ENCODE measurements around the gene TRIM37. TPM values are rescaled to one million over a fixed set of nuclear protein-coding genes. Genes with fewer than 3 reads are reported as not detected.
A peak's percentile ranks its signal among the peaks of the same experiment; 100 is the strongest.
"Not testable (repeated sequence)": the region's sequence is repeated elsewhere in the genome, so short reads cannot be mapped to it uniquely, and the experiment has no call there.

Gene TRIM37
- total and polyA plus RNA-seq, 4 donors = 5.4 to 12.9 (median 8.1) TPM

GRCh38 chr17:59093702-59094231 is 12.9 kb downstream of the TRIM37 start:
- Histone ChIP-seq H3K27me3 (ENCODE audit: control insufficient read depth in 4 of 4, insufficient read depth in 4 of 4, low read length in 3 of 4) (no peaks in the 10 kb centered on the region), H3K9me3 (ENCODE audit: control insufficient read depth in 4 of 4, low read length in 3 of 4) (no peaks in the 10 kb centered on the region), H3K9ac (ENCODE audit: low read depth in 1 of 2, low read length in 2 of 2) (no peak overlapping the region), H3K36me3 (ENCODE audit: control insufficient read depth in 4 of 4, insufficient read depth in 3 of 4, low read depth in 1 of 4, low read length in 3 of 4) (peaks cover 0 to 3% (median 3%) of the 10 kb centered on the region in 4 donors), H3K4me1 (ENCODE audit: control insufficient read depth in 4 of 4, insufficient read depth in 4 of 4, low read length in 3 of 4) (no peaks in the 10 kb centered on the region), H3K27ac (ENCODE audit: low read depth in 1 of 2, low read length in 2 of 2) (no peak overlapping the region), H3K4me3 (ENCODE audit: low read depth in 1 of 3, low read length in 3 of 3) (no peak overlapping the region)
- TF ChIP-seq CTCF (IDR thresholded peaks at IDR 0.05; ENCODE audit: low read depth, low read length, missing input control) (no peak), RXRA (IDR thresholded peaks at IDR 0.05) (peak in 1 of 2 donors; percentile 18), NR2F2 (IDR thresholded peaks at IDR 0.05) (peak; percentile 76), RAD21 (IDR thresholded peaks at IDR 0.05) (no peak), YY1 (IDR thresholded peaks at IDR 0.05) (no peak)
- no peak for DNase-seq (ENCODE audit: low spot score)
- WGBS = 75% methylated on average over 8 of the region's 8 CpGs

- Histone ChIP-seq H3K4me3 (ENCODE audit: low read depth in 1 of 3, low read length in 3 of 3) (no peak overlapping the region), H3K4me1 (ENCODE audit: control insufficient read depth in 4 of 4, insufficient read depth in 4 of 4, low read length in 3 of 4) (no peaks in the 10 kb centered on the region), H3K27me3 (ENCODE audit: control insufficient read depth in 4 of 4, insufficient read depth in 4 of 4, low read length in 3 of 4) (no peaks in the 10 kb centered on the region), H3K9me3 (ENCODE audit: control insufficient read depth in 4 of 4, low read length in 3 of 4) (no peaks in the 10 kb centered on the region), H3K36me3 (ENCODE audit: control insufficient read depth in 4 of 4, insufficient read depth in 3 of 4, low read depth in 1 of 4, low read length in 3 of 4) (peaks cover 0 to 6% (median 3%) of the 10 kb centered on the region in 4 donors), H3K27ac (ENCODE audit: low read depth in 1 of 2, low read length in 2 of 2) (no peak overlapping the region), H3K9ac (ENCODE audit: low read depth in 1 of 2, low read length in 2 of 2) (no peak overlapping the region)
- TF ChIP-seq SP1 (IDR thresholded peaks at IDR 0.05) = no peak
- DNase-seq (ENCODE audit: low spot score) = no peak
- WGBS = 71% methylated on average over 4 of the region's 4 CpGs
Observed at GRCh38 chr17:59093145-59093701, 13.5 kb downstream of the TRIM37 start.

- H3K27me3 ChIP-seq (ENCODE audit: control insufficient read depth in 4 of 4, insufficient read depth in 4 of 4, low read length in 3 of 4); DNase-seq (ENCODE audit: low spot score); H3K9ac ChIP-seq (ENCODE audit: low read depth in 1 of 2, low read length in 2 of 2); H3K4me1 ChIP-seq (ENCODE audit: control insufficient read depth in 4 of 4, insufficient read depth in 4 of 4, low read length in 3 of 4); H3K4me3 ChIP-seq (ENCODE audit: low read depth in 1 of 3, low read length in 3 of 3); H3K27ac ChIP-seq (ENCODE audit: low read depth in 1 of 2, low read length in 2 of 2); H3K9me3 ChIP-seq (ENCODE audit: control insufficient read depth in 4 of 4, low read length in 3 of 4): not testable (repeated sequence)
- WGBS = 97% methylated on average over 12 of the region's 12 CpGs
- H3K36me3 ChIP-seq (ENCODE audit: control insufficient read depth in 4 of 4, insufficient read depth in 3 of 4, low read depth in 1 of 4, low read length in 3 of 4) = peaks cover 3 to 13% (median 6%) of the 10 kb centered on the region in 4 donors
Observed at GRCh38 chr17:59090593-59090992, 16.1 kb downstream of the TRIM37 start.

- DNase-seq (ENCODE audit: low spot score) = no peak
- Histone ChIP-seq H3K4me3 (ENCODE audit: low read depth in 1 of 3, low read length in 3 of 3) (no peak overlapping the region), H3K36me3 (ENCODE audit: control insufficient read depth in 4 of 4, insufficient read depth in 3 of 4, low read depth in 1 of 4, low read length in 3 of 4) (peaks cover 7 to 18% (median 10%) of the 10 kb centered on the region in 4 donors), H3K9ac (ENCODE audit: low read depth in 1 of 2, low read length in 2 of 2) (no peak overlapping the region), H3K4me1 (ENCODE audit: control insufficient read depth in 4 of 4, insufficient read depth in 4 of 4, low read length in 3 of 4) (no peaks in the 10 kb centered on the region), H3K9me3 (ENCODE audit: control insufficient read depth in 4 of 4, low read length in 3 of 4) (no peaks in the 10 kb centered on the region), H3K27ac (ENCODE audit: low read depth in 1 of 2, low read length in 2 of 2) (no peak overlapping the region), H3K27me3 (ENCODE audit: control insufficient read depth in 4 of 4, insufficient read depth in 4 of 4, low read length in 3 of 4) (no peaks in the 10 kb centered on the region)
- 94% methylated on average over 4 of the region's 4 CpGs for WGBS
- TF ChIP-seq HNF4A (conservative IDR thresholded peaks at IDR 0.05) (no peak), ZBTB33 (IDR thresholded peaks at IDR 0.05) (no peak), HNF4G (IDR thresholded peaks at IDR 0.05) (no peak), YY1 (IDR thresholded peaks at IDR 0.05) (no peak), TAF1 (conservative IDR thresholded peaks at IDR 0.05) (no peak), RXRA (IDR thresholded peaks at IDR 0.05) (no peak), ATF3 (IDR thresholded peaks at IDR 0.05) (no peak), FOXA1 (IDR thresholded peaks at IDR 0.05) (no peak), REST (IDR thresholded peaks at IDR 0.05) (no peak), MAX (IDR thresholded peaks at IDR 0.05) (no peak), SP1 (IDR thresholded peaks at IDR 0.05) (no peak), GABPA (IDR thresholded peaks at IDR 0.05 in 1 of 2, conservative IDR thresholded peaks at IDR 0.05 in 1 of 2) (no peak)
Observed at GRCh38 chr17:59084154-59084553, 22.5 kb downstream of the TRIM37 start.

Measured in liver (tissue), 9 donors.